Large intestine (tissue), 3 donors: Measurements from ENCODE around the gene SIGLEC6. TPM values are rescaled to one million over a fixed set of nuclear protein-coding genes. Genes with fewer than 3 reads are reported as not detected.

ENCODE experiments used
- DNase-seq, 2 donors: peaks; one replicate each; pipeline versions ENCODE4 v3.0.0 to v3.0.0-alpha.2; 2013
- H3K27ac ChIP-seq: one replicate; pipeline ENCODE4 v1.5.1; 2013; ENCODE audit warnings: low read length
- H3K27me3 ChIP-seq: 2 replicates; pipeline ENCODE4 v1.6.1; 2013; ENCODE audit warnings: low read length; ENCODE audit not compliant: control insufficient read depth, insufficient read depth
- H3K36me3 ChIP-seq: 2 replicates; pipeline ENCODE4 v1.6.1; 2013; ENCODE audit warnings: low read length; ENCODE audit not compliant: control insufficient read depth, insufficient read depth
- H3K4me1 ChIP-seq: one replicate; pipeline ENCODE4 v1.6.1; 2013; ENCODE audit warnings: low read length; ENCODE audit not compliant: control insufficient read depth, insufficient read depth
- H3K4me3 ChIP-seq: one replicate; pipeline ENCODE4 v1.5.1; 2013; ENCODE audit warnings: low read length
- H3K9me3 ChIP-seq: one replicate; pipeline ENCODE4 v1.6.1; 2013; ENCODE audit warnings: mild to moderate bottlenecking, low read depth, low read length, moderate library complexity; ENCODE audit not compliant: control insufficient read depth
- WGBS: methylation state at CpG from one replicate; pipeline ENCODE4 v1.1.5; 2013; ENCODE audit warnings: low lambda C conversion rate; ENCODE audit not compliant: insufficient coverage; 5-methylcytosine and 5-hydroxymethylcytosine counted together
- polyA plus RNA-seq: library from polyadenylated mRNA; unstranded; fragments of 120-200 nt; gene quantifications from one replicate; pipeline ENCODE4 v1.2.1, GENCODE V29; 2013

Gene SIGLEC6
- polyA plus RNA-seq, 1 donor = 0.09 TPM

DNA sequence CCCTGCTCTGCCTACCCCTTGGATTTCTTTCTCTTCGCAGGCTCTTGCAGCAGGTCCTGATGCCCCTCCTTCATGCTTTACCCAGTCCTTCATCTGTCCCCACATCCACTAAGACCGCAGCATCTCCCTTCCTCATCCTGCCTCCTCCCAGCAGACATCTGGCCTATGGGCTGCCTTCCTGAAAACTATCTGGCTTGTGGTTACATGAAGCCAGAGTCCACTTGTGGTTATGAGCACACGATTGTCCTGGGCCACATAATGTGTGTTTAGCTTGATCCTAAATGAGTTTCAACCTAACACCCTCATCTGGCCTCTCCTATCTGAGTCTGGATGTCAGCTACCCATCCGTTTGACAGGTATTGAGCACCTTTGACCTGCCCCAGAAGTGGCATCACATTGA is 34.1 kb upstream of the SIGLEC6 start:
- H3K9me3 ChIP-seq = no peaks in the 10 kb centered on the region
- 83% methylated on average over 1 of the region's 4 CpGs for WGBS

DNA sequence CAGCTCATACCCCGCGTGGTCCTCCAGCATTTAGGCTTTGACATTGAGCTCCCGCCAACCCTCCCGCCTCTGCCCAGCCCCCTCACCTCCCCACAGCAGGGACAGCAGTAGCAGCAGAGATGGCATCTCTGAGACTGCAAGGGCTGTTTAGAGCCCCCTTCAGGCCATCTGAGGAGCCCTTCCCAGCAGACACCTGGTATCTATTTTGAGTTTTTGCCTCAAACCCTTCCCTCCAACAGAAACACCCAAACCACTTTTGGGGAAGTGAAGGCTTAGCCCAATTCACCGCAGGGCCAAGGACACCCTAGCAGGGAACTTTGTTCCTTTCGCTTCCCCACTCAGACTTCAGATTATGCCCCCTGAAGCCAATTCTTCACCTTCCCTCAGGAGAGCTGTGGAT is 33.3 kb upstream of the SIGLEC6 start:
- no peak overlapping the region for H3K4me3 ChIP-seq
- H3K4me1 ChIP-seq = no peaks in the 10 kb centered on the region
- no peak for DNase-seq
- no CpG with 5 or more reads among the region's 6 CpGs for WGBS
- H3K36me3 ChIP-seq = no peaks in the 10 kb centered on the region
- H3K27me3 ChIP-seq = peaks cover 21% of the 10 kb centered on the region
- H3K27ac ChIP-seq = no peak overlapping the region
- H3K9me3 ChIP-seq = no peaks in the 10 kb centered on the region

More for the DNA sequence above, 34.1 kb upstream of the SIGLEC6 start:
- Histone ChIP-seq H3K27me3 (peaks cover 21% of the 10 kb centered on the region), H3K4me1 (no peaks in the 10 kb centered on the region), H3K27ac (no peak overlapping the region), H3K36me3 (no peaks in the 10 kb centered on the region), H3K4me3 (no peak overlapping the region)
- DNase-seq = no peak

DNA sequence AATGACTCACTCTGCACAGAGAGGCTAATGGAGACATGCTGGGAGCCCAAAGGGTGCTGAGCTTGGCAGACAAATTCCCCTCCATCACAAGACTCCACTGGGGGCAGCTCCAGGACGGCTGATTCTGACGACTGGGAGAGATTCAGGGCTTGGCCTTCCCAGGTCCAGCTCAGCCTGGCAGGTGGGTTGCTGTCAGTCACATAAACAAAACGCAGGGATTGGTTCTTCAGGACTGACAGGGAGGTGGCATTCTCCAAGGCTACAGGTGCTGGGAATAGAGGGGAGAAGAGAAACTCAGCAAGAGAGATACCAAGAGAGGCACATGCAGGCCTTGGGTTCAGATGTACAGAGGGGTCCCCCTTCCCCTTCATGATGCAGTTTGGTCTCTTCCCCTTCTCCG is 28.9 kb upstream of the SIGLEC6 start:
- Histone ChIP-seq H3K4me3 (no peak overlapping the region), H3K4me1 (no peaks in the 10 kb centered on the region), H3K27ac (no peak overlapping the region), H3K36me3 (no peaks in the 10 kb centered on the region), H3K27me3 (peaks cover 13% of the 10 kb centered on the region), H3K9me3 (no peaks in the 10 kb centered on the region)
- DNase-seq = no peak
- no CpG with 5 or more reads among the region's 4 CpGs for WGBS

DNA sequence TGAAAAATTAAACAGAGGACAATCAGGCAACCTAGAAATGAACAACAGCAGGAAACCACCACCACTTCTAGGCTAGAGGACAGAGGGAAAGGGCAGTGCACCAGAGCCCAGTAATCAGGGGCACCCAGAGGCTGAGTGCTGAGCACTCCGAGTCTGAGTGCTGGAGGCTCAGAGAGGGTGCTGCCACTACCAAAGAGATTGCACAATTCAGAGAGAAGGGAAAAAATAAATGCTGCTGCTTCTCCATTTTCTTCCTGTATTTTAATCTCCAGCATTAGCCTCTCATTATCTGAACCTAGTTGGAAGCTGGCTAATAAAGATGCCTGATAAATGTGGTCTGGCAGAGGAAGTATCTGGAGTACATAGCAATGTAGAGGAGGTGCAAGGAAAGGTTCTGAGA is 27.8 kb upstream of the SIGLEC6 start:
- no peak overlapping the region for H3K4me3 ChIP-seq
- H3K27me3 ChIP-seq = peaks cover 7% of the 10 kb centered on the region
- no peak overlapping the region for H3K27ac ChIP-seq
- DNase-seq = no peak
- H3K36me3 ChIP-seq = no peaks in the 10 kb centered on the region
- no peaks in the 10 kb centered on the region for H3K4me1 ChIP-seq
- H3K9me3 ChIP-seq = no peaks in the 10 kb centered on the region
- no CpG with 5 or more reads among the region's 1 CpG for WGBS

DNA sequence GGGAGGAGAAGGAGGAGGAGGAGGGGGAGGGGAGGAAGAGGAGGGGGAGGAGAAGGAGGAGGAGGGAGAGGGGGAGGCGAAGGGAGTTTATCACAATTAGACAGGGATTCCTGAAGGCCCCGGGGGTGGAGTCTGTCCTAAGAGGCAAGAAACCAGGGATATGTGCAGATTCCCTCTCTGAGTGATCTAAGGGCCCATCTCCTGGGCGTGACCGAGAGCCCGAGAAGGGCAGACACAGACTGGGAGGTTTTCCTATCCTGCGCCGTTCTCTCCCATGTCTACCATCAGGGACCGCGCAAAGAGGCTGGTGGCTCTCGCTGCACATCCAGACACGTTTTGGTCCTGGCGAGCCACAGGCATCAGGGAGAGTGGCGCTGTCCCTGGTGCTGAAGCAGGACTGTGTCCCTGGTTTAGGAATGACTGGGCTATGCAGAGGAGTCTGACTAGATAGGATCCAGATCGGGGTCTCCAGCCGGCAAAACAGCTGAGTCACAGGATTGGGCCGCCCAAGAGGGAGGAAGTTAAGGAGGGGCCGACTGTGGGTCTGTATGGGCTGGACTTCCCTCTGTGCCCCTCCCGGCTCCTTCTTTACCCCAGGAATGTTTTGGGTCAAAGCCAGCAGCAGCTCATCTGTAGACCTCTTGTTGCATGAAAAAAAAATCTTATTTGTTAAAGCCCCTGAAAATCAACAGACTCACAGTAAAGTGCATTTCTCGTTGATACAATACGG is 21.7 kb upstream of the SIGLEC6 start:
- Histone ChIP-seq H3K4me1 (no peaks in the 10 kb centered on the region), H3K4me3 (no peak overlapping the region), H3K27me3 (no peaks in the 10 kb centered on the region), H3K36me3 (no peaks in the 10 kb centered on the region), H3K27ac (no peak overlapping the region), H3K9me3 (no peaks in the 10 kb centered on the region)
- peak; percentile 39 to 50 for DNase-seq
- WGBS = no CpG with 5 or more reads among the region's 20 CpGs

DNA sequence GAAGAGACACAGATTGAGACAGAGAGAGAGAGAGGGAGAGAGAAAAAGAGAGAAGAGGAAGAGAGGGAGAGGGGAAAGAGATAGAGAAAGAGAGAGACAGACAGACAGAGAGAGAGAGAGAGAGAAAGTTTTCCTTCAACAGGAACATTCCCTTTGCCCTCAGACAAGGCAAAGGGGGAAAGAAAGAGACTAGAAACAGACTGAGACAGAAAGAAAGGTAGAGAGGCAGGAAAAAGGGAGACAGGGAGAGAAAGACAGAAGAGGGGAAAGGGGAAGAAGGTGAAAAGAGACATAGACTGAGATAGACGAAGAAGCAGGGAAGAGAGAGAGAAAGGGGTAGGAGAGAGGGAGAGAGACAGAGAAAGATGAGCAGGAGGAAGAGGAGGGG is 21.1 kb upstream of the SIGLEC6 start:
- DNase-seq = no peak
- Histone ChIP-seq H3K27ac (no peak overlapping the region), H3K4me1 (peaks cover 2% of the 10 kb centered on the region), H3K9me3 (no peaks in the 10 kb centered on the region), H3K27me3 (no peaks in the 10 kb centered on the region), H3K4me3 (no peak overlapping the region), H3K36me3 (no peaks in the 10 kb centered on the region)
- WGBS = no CpG with 5 or more reads among the region's 1 CpG

DNA sequence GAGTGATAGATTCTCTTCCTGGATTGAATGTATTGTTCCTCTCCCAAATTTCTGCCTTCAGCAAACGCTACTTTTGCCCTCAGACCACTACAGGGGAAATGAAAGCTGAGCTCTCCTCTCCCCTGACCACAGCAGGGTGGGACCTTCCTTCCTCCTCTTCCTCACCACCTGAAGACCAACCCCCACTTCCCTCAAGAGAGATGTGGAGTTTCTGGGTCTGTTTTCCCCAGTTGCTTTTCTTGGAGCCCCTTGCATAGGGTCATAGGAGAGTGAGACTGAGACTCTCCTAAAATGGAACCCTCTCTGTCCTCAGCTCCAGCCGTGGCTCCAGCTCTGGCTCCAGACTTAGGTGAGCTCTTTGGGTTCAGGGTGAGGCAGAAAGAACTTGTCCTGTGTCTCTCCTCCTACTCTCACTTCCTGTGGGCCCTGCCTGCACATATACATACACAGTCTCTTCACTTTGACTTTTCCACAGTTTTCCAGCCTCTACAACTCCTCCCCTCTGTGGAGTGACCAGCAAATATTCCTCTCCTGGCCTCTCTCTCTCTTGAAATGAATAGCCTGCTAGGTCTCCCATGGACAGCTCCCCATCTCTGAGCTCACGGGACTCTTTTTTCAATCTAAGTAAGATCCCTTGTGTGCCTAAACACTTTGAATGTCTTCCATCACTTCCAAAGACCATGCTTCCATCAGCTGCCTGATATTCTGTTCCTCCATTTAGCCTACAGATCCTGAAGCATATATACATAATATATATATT is 20.4 kb upstream of the SIGLEC6 start:
- no CpG with 5 or more reads among the region's 3 CpGs for WGBS
- H3K27ac ChIP-seq = no peak overlapping the region
- H3K4me1 ChIP-seq = peaks cover 2% of the 10 kb centered on the region
- H3K4me3 ChIP-seq = no peak overlapping the region
- no peaks in the 10 kb centered on the region for H3K27me3 ChIP-seq
- no peaks in the 10 kb centered on the region for H3K9me3 ChIP-seq
- DNase-seq = no peak
- H3K36me3 ChIP-seq = no peaks in the 10 kb centered on the region

DNA sequence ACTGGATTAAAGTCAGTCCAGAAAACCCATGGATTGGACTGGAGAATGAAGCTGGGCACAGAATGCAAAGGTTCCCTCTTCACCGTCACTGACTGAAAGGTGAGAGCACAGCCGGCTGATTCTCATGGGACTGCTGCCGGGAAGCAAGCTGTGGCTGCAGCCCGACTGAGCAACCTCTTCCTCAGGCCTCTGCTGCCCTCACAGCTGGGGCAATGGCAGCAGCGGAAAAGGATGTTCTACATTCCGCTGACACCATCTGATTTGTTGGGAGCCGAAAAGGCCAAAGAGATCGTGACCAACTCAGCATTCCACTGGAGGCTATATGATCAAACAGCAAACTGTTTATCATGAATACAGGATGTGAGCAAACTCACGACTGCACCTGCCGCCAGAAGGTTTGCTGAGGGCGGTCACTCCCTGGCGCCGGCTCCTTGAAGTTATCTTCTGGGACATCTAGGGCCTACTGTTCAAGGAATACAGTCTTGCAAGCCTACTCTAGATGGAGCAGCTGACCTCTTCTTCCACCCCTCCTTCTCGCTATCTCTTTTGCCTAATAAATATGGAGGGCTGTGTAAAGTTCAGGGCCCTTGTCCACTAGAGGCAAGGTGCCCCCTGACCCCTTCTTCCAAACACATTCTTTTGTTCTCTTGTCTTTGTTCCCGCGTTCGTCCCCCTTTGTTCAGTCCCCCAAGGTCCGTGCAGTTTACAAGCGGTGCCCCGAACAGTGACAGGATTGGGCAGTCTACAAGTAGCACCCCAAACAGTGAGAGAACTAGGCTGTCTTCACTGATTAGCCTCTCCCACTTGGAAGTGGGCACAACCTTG is 19.6 kb upstream of the SIGLEC6 start:
- H3K9me3 ChIP-seq = no peaks in the 10 kb centered on the region
- H3K36me3 ChIP-seq = no peaks in the 10 kb centered on the region
- no peak overlapping the region for H3K4me3 ChIP-seq
- peaks cover 2% of the 10 kb centered on the region for H3K4me1 ChIP-seq
- no CpG with 5 or more reads among the region's 20 CpGs for WGBS
- no peak for DNase-seq
- H3K27me3 ChIP-seq = no peaks in the 10 kb centered on the region
- H3K27ac ChIP-seq = no peak overlapping the region

DNA sequence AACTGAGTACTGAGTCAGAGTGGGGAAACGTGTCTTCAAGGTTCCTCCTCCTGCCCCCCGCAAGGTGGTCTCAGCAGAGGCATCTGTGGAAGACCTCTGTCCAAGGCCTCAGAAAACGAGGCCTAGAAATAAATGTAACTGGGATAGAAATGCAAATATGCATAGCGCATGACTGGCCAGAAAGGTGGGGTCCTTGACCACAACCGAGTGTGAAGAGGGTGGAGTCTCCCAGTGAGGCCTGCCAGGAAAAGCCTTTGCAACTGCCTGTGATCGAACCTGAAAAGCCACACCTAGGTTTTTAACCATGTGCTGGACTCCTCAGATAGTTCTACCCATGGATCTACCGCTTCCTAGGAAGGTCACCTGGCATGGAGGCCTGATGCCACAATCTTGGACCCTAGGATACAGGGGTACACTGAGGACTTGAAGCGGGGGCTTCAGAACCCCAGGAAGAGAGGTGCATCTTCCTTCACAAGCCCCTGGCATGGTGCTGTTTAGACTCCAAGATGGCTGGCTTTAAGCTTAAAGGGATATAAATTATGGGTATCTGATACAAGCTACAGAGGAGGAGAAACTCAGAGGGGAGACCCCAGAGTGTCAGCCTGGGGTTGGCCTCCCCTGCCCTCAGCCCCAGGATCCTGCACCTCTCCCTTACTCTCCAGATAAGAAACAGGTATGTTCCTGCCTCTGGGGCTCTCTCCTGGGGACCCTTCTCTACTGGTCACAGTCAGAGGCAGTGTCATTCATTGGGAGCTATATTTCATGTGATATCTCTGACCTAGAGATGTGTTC is 18.3 kb upstream of the SIGLEC6 start:
- no CpG with 5 or more reads among the region's 8 CpGs for WGBS
- H3K27ac ChIP-seq = no peak overlapping the region

DNA sequence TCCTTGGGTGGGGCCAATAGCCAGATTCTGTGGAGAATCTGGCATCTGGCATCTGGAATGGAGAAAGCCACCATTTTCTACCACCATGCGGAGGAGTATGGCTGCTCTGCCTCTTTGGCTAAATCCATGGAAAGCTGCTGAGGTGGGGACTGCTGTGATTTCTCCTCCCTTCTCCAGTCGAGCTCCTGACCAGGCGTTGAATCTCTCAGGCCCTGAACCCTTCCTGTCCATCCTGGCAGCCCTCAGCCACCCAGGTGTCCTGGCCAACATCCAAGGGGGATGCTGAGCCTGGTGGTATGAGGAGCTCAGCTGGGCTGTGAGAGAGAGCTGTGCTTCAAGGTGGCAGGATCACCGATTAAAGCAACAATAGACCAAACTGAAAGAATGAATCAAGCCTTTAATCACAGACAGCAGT is 17.4 kb upstream of the SIGLEC6 start:
- no peak overlapping the region for H3K4me3 ChIP-seq
- no CpG with 5 or more reads among the region's 4 CpGs for WGBS
- DNase-seq = no peak
- H3K27me3 ChIP-seq = no peaks in the 10 kb centered on the region
- H3K36me3 ChIP-seq = no peaks in the 10 kb centered on the region
- H3K4me1 ChIP-seq = peaks cover 2% of the 10 kb centered on the region
- H3K9me3 ChIP-seq = no peaks in the 10 kb centered on the region
- H3K27ac ChIP-seq = no peak overlapping the region

More for the DNA sequence above, 18.3 kb upstream of the SIGLEC6 start:
- H3K27me3 ChIP-seq = no peaks in the 10 kb centered on the region
- DNase-seq = no peak
- no peak overlapping the region for H3K4me3 ChIP-seq
- no peaks in the 10 kb centered on the region for H3K9me3 ChIP-seq
- H3K36me3 ChIP-seq = no peaks in the 10 kb centered on the region
- H3K4me1 ChIP-seq = peaks cover 2% of the 10 kb centered on the region
